Activated T-cell treated with anti-CD3 and anti-CD28 coated beads for 48 hours (primary cell): Measurements from ENCODE around the gene SFMBT2.

Source experiments
- DNase-seq: peaks from one replicate; pipeline ENCODE4 v3.0.0-alpha.2; 2020; ENCODE audit warnings: low read depth

SFMBT2 gene

GRCh38 chr10:7264313-7264756, 146.5 kb downstream of the SFMBT2 start:
- DNase-seq, result no peak

DNA sequence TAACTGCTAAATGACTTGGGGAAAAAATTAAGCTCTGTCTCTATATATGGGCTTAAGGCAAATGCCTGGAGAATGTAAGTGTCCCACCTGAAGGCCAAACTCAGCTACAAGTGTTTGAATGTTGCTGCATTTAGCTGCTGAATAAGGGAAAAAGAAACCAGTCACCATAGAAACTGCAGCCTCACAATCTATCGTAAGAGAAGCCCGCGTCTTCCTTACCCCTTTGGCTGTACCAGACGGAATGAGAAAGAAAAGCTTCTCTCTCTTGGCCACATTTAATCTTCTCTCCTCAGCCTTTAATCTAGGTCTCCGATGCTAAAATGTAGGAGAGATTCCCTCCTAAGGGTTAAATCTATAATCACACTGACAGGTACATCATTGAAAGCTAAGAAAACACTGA, 147.2 kb downstream of the SFMBT2 start:
- no peak for DNase-seq

DNA sequence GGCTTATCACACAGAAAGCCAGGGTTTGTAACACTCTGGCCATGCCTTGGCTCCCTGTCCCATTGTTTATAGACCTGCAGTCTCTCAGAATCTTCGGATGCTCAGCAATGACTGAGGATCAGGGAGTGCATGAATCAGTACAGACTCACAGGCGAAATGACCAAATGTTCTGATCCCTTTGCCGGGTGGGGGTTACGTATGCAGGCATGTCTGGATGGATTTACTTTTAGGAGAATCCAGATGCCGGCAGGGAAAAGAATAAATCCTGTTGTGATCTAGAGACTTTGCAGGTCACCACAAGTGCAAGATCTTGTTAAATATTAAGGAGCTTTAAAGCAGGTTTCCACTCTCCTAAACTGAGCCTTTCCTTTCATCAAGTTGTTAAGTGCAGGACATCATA, 149.5 kb downstream of the SFMBT2 start:
- DNase-seq, result no peak

DNA sequence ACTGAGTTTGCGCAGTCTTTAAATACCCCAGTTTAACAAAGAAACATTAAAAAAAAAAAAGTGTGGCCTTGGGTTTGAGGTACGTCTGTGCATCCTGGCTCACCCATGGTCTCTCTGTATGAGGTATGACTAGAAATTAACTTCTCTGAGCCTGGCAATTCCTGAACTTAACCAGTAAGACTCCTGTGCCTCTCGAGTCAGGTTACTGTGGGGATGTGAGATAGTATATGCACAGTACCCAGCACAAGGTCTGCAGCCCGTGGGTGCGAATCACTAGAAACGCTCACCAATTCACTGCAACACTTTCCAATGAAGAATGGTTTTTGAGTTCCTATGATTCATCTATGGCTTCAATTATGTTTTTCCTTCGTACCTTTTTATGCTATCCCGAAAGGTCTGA, 149.9 kb downstream of the SFMBT2 start:
- DNase-seq, result no peak

- no peak for DNase-seq
Measured at GRCh38 chr10:7260412-7260900, 150.4 kb downstream of the SFMBT2 start.

GRCh38 chr10:7258948-7259523, 151.8 kb downstream of the SFMBT2 start:
- DNase-seq, result peak; percentile 47

DNA sequence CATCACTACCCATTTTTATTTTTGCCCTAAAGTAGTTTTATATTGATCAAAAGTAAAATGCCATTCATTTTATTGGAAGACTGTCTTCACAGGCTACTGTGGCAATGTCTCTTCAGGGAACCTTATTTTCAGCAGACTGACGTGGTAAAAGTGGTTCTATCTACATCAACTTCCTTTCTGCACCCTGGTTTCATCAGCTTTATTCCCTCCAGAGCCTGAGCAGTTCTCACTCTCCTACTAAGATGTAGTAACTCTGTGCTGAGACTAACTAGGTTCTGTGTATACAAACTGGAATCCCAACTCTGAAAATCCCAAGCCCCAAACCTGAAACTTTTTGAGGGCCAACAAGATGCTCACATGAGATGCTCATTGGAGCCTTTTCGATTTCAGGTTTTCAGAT, 155.3 kb downstream of the SFMBT2 start:
- DNase-seq, result no peak

GRCh38 chr10:7251696-7252465, 159.0 kb downstream of the SFMBT2 start:
- no peak for DNase-seq

DNA sequence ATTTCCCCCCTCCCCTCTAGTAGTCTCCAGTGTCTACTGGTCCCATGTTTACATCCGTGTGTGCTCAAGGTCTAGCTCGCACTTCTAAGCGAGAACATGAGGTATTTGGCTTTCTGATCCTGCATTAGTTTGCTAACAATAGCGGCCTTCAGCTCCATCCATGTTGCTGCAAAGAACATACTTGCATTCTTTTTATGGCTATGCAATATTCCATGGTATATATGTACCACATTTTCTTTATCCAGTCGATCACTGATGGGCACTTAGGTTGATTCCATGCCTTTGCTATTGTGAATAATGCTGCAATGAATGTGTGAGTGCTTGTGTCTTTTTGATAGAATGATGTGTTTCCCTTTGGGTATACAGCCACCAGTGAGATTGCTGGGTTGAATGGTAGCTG, 160.6 kb downstream of the SFMBT2 start:
- DNase-seq, result no peak

GRCh38 chr10:7248585-7249164, 162.2 kb downstream of the SFMBT2 start:
- no peak for DNase-seq

DNA sequence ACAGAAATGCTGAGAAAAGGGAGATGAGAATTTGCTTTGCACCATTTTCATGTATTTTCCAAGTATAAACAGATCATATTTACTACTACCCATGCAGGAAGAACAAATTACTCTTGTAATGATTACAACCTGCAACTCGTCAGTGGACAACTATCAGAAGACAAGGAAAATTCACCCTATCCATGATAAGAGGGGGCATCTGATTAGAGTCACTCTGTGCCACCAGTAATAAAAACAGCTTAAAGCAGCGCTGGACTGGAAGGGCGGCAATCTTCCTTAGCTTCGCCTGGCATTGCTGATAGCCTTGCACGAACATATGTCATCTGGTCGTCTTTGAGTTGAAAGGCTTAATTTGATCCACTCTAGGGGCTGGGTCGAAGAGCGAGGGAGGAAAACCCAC, 162.7 kb downstream of the SFMBT2 start:
- DNase-seq, result no peak

GRCh38 chr10:7245505-7245904, 165.3 kb downstream of the SFMBT2 start:
- DNase-seq, result no peak

DNA sequence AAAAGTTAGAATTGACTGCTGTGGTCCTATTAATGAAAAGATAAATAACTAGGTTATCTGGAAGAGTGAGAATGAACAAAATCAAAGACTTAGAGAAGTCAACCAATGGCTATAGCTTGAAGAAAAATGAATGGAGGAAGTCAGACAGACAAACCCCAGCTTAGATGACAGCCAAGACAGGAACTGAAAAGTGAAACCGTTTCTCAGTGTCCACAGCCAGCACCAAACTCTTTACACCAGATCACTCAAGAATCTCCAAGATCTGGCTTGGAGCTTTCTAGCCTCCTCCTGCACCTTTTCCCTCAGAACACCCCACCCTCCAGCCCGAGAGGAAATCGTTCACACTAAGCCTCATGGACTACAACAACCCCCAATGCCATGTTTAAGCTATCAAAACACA, 167.0 kb downstream of the SFMBT2 start:
- no peak for DNase-seq

- no peak for DNase-seq
Measured at GRCh38 chr10:7243139-7243538, 167.7 kb downstream of the SFMBT2 start.

DNA sequence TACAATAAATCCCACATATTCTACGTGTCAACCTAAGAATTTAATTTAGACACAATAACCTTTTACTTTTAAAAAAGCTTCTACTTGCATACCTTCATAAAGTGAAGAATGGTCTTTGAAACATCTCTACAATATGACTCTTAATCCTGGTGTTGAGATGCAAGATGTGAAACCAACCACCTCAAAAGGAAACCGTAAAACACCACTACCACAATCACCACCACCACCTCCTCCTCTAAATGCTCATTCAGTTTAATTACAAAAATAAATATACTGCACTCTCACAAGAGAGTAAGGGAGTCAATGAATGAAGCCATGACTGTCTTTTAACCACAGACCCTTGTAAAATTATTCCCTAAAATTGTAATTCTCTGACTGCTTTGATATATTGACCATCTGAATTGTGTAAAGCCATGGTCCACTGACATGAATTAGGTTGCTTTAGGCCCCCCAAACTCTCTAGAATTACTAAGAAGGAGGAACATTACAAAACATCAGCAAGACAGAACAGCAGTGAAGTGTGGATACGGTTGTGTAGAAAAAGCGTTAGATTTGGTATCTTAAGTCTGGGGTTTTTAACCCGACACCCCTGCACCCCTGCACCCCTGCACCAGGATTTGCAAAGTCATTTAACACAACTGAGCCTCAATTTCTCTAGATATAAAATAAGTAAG, 171.4 kb downstream of the SFMBT2 start:
- DNase-seq, result no peak

DNA sequence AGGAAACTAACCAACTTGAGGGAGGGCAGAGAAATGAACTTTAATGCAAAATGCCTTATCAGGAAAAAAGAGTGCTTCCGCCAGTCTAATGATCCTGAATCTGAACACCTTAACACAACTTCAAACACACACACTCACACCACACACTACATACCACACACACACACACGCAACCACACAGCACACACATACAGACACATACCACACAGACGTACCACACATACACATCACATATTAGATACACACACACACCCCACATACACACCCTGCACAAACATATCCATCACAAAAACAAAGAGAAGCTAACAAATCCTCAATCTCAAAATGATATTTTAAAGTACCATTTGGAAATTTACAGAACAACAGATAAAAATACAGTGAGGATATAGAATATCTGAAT, 175.5 kb downstream of the SFMBT2 start:
- no peak for DNase-seq

DNA sequence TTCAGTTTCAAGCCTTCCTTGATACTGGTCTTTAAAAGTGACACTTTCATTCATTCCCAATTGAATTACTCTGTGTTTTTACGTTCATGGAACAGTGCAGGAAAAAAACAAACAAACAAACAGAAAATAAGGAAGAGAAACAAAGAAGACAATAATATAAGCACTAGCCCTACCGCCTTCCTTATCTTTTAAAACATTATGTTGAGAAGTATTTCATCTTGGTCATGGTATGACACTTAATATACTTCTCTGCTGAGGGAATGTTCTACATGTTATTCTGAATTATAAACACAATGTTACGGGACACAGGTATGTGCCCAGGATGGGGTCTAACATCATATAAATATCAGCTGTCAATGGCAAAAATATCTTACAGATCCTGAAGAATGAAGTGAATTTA, 176.7 kb downstream of the SFMBT2 start:
- no peak for DNase-seq

DNA sequence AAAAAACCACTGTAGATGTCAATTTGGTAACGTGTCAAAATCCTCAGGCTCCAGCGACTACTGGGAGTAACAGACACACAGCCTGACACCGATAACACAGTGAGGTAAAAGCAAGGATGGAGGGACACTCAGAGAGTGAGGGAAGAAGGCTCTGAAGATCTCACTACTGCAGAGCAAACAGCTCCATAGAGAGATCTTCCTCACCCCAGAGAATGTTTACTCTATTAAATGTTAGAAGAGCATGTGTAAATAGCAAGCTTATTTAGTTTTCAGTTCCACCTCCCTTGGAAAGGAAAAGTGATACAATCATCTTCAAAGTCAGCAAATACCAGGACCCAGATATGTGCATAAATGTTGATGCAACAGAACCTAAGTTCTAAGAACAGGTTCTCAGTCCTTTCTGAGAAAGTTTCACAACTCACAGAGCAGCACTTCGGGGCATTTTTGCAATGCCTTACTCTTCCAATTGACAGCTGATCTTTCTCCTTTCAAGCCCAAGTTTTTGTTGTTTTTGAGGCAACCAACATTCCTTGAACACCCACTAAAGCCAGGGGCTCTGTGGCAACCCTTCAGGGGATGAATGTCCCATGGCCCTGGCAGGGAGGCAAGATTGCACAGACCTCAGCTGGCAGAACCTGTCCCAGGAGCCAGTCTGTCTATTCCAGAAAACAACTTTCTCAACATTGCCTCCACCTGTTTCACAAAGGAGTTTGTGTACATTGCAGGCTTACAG, 177.4 kb downstream of the SFMBT2 start:
- no peak for DNase-seq

DNA sequence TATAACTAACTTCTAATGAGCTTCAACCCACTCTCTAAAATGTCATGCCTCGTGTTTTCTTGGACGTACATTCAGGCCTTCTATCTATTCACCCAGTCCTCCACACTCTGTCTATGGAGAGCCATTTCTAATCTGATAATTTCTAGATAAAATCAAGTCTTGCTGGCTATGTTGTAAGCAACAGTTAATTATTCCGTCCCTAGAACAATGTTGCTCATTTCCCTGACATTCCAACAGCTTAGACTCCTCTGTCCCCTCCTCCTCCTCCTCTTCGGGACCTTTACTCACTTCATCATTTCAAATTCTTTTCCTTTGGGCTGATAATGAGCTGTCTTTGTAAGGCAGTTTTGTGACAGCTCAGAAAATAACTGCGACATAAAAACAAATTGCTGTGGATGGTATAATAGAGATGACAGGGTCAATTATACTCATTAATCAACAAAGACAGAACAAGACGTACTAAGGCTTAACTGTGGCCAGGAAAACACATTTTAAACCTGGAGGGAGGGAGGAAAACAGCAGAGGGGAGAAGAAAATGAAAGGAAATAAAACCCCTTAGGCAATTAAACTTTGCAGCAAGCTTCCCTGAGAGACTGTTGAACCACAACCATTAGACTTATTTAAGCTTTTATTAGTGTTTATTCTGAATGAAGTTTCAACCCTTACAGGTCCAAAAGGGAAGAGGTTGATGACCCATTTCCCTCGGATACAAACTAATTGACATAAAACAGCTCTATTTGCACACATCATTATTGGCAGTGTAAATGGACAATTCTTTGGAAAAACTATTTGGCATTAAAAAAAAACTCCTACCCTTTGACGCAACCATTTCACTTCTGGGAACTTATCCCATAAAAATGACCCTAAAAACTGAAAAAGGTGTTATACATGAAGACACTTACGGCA, 179.1 kb downstream of the SFMBT2 start:
- DNase-seq, result no peak

- DNase-seq, result no peak
Measured at GRCh38 chr10:7230951-7231350, 179.9 kb downstream of the SFMBT2 start.

- DNase-seq, result no peak
Measured at GRCh38 chr10:7230036-7230435, 180.8 kb downstream of the SFMBT2 start.
